ENCODE data around the gene SLC43A3.

- TF ChIP-seq EZH2 (IDR thresholded peaks at IDR 0.05; ENCODE audit: borderline replicate concordance, low read depth, low read length, severe bottlenecking), result no peak
- TF ChIP-seq CTCF (IDR thresholded peaks at IDR 0.05; ENCODE audit: extremely low read depth in 1 of 2, insufficient read depth in 1 of 2, low read depth in 1 of 2, low read length in 2 of 2), result no peak
- TF ChIP-seq POLR2A (IDR thresholded peaks at IDR 0.05; ENCODE audit: low read depth, low read length), result no peak
- no peak for TF ChIP-seq MAX (IDR thresholded peaks at IDR 0.05; ENCODE audit: insufficient read depth, insufficient read length)
- TF ChIP-seq POLR2AphosphoS5 (IDR thresholded peaks at IDR 0.05; ENCODE audit: insufficient read depth, low read depth, low read length), result no peak
- TF ChIP-seq MYC (IDR thresholded peaks at IDR 0.05; ENCODE audit: low read depth, low read length), result no peak
Observed at GRCh38 chr11:57410287-57410686, 16.6 kb downstream of the SLC43A3 start.
